Astrocyte of the spinal cord (primary cell): ENCODE data around the gene MAPK11.
A peak's percentile ranks its signal among the peaks of the same experiment; 100 is the strongest.

Experiments
- DNase-seq: peaks from one replicate; pipeline ENCODE4 v3.0.0; 2011; ENCODE audit warnings: low read depth, low spot score
- H3K4me3 ChIP-seq: 2 replicates; pipeline ENCODE4 v1.5.1; 2011; ENCODE audit warnings: low read depth, mild to moderate bottlenecking, low read length, moderate library complexity
- CTCF ChIP-seq: IDR thresholded peaks from 2 replicates; pipeline ENCODE4 v1.5.1; 2012; ENCODE audit warnings: low read depth, mild to moderate bottlenecking, low read length, inconsistent platforms
- in situ Hi-C: cut with HindIII; loops from 2 replicates; pipeline ENCODE4 v1.10.0; 2017; ENCODE audit warnings: low sequenced_read_pairs

Gene MAPK11

GRCh38 chr22:50283821-50284220 is 13.6 kb upstream of the MAPK11 start:
- no peak for DNase-seq
- no peak overlapping the region for H3K4me3 ChIP-seq
- no peak for TF ChIP-seq CTCF
- in situ Hi-C loops: no loop called here

GRCh38 chr22:50282361-50283155 is 12.4 kb upstream of the MAPK11 start:
- no peak overlapping the region for H3K4me3 ChIP-seq
- DNase-seq: peak; percentile 68
- in situ Hi-C loops: no loop called here
- TF ChIP-seq CTCF: no peak

- no peak for DNase-seq
- H3K4me3 ChIP-seq: no peak overlapping the region
- in situ Hi-C loops: no loop called here
- no peak for TF ChIP-seq CTCF
Measured at GRCh38 chr22:50281957-50282356, 11.8 kb upstream of the MAPK11 start.

GRCh38 chr22:50281384-50281760 is 11.2 kb upstream of the MAPK11 start:
- no peak for TF ChIP-seq CTCF
- in situ Hi-C loops: no loop called here
- H3K4me3 ChIP-seq: no peak overlapping the region
- DNase-seq: no peak

- H3K4me3 ChIP-seq: no peak overlapping the region
- in situ Hi-C loops: no loop called here
- no peak for DNase-seq
- no peak for TF ChIP-seq CTCF
Measured at GRCh38 chr22:50280708-50281383, 10.7 kb upstream of the MAPK11 start.

GRCh38 chr22:50280022-50280707 is 10.0 kb upstream of the MAPK11 start:
- TF ChIP-seq CTCF: no peak
- no peak for DNase-seq
- in situ Hi-C loops: no loop called here
- H3K4me3 ChIP-seq: no peak overlapping the region
